ENCODE measurements around the gene PPP1R12B.
"Not testable (repeated sequence)": the region's sequence is repeated elsewhere in the genome, so short reads cannot be mapped to it uniquely, and the experiment has no call there.

Gene PPP1R12B

GRCh38 chr1:202483362-202483761 lies 134.9 kb downstream of the PPP1R12B start:
- DNase-seq (ENCODE audit: low spot score), result not testable (repeated sequence)

- DNase-seq (ENCODE audit: low spot score), result not testable (repeated sequence)
Measured at GRCh38 chr1:202484032-202484431, 135.5 kb downstream of the PPP1R12B start.

- not testable (repeated sequence) for DNase-seq (ENCODE audit: low spot score)
Measured at GRCh38 chr1:202484820-202485219, 136.3 kb downstream of the PPP1R12B start.

- DNase-seq (ENCODE audit: low spot score), result not testable (repeated sequence)
Measured at GRCh38 chr1:202488178-202488649, 139.7 kb downstream of the PPP1R12B start.

GRCh38 chr1:202489101-202489500 lies 140.6 kb downstream of the PPP1R12B start:
- DNase-seq (ENCODE audit: low spot score), result not testable (repeated sequence)

GRCh38 chr1:202493112-202493511 lies 144.6 kb downstream of the PPP1R12B start:
- not testable (repeated sequence) for DNase-seq (ENCODE audit: low spot score)

GRCh38 chr1:202498542-202498941 lies 150.0 kb downstream of the PPP1R12B start:
- DNase-seq (ENCODE audit: low spot score), result no peak

- not testable (repeated sequence) for DNase-seq (ENCODE audit: low spot score)
Measured at GRCh38 chr1:202499997-202500396, 151.5 kb downstream of the PPP1R12B start.

- no peak for DNase-seq (ENCODE audit: low spot score)
Measured at GRCh38 chr1:202501281-202501680, 152.8 kb downstream of the PPP1R12B start.

GRCh38 chr1:202505356-202505755 lies 156.9 kb downstream of the PPP1R12B start:
- DNase-seq (ENCODE audit: low spot score), result no peak

- not testable (repeated sequence) for DNase-seq (ENCODE audit: low spot score)
Measured at GRCh38 chr1:202505880-202506575, 157.5 kb downstream of the PPP1R12B start.

- DNase-seq (ENCODE audit: low spot score), result not testable (repeated sequence)
Measured at GRCh38 chr1:202508863-202509262, 160.4 kb downstream of the PPP1R12B start.

GRCh38 chr1:202513875-202514274 lies 165.4 kb downstream of the PPP1R12B start:
- DNase-seq (ENCODE audit: low spot score), result not testable (repeated sequence)

GRCh38 chr1:202516434-202516877 lies 168.0 kb downstream of the PPP1R12B start:
- no peak for DNase-seq (ENCODE audit: low spot score)

- not testable (repeated sequence) for DNase-seq (ENCODE audit: low spot score)
Measured at GRCh38 chr1:202517146-202517545, 168.6 kb downstream of the PPP1R12B start.

- not testable (repeated sequence) for DNase-seq (ENCODE audit: low spot score)
Measured at GRCh38 chr1:202518180-202518579, 169.7 kb downstream of the PPP1R12B start.

GRCh38 chr1:202518905-202519304 lies 170.4 kb downstream of the PPP1R12B start:
- not testable (repeated sequence) for DNase-seq (ENCODE audit: low spot score)

- not testable (repeated sequence) for DNase-seq (ENCODE audit: low spot score)
Measured at GRCh38 chr1:202520129-202520856, 171.8 kb downstream of the PPP1R12B start.

- not testable (repeated sequence) for DNase-seq (ENCODE audit: low spot score)
Measured at GRCh38 chr1:202520857-202521216, 172.3 kb downstream of the PPP1R12B start.

- not testable (repeated sequence) for DNase-seq (ENCODE audit: low spot score)
Measured at GRCh38 chr1:202521484-202521883, 173.0 kb downstream of the PPP1R12B start.

- DNase-seq (ENCODE audit: low spot score), result no peak
Measured at GRCh38 chr1:202521886-202522285, 173.4 kb downstream of the PPP1R12B start.

GRCh38 chr1:202526056-202526455 lies 177.6 kb downstream of the PPP1R12B start:
- not testable (repeated sequence) for DNase-seq (ENCODE audit: low spot score)
